SIG-M5 treated with dmso at 0.1 percent for 504 hours (cell line): ENCODE measurements around the gene PGAP6.
"Not testable (repeated sequence)": the region's sequence is repeated elsewhere in the genome, so short reads cannot be mapped to it uniquely, and the experiment has no call there.

Source experiments
- DNase-seq: peaks from one replicate; lab custom pipeline; 2025; ENCODE audit not compliant: unreplicated experiment; lab: John Stamatoyannopoulos, UW

PGAP6 gene

DNA sequence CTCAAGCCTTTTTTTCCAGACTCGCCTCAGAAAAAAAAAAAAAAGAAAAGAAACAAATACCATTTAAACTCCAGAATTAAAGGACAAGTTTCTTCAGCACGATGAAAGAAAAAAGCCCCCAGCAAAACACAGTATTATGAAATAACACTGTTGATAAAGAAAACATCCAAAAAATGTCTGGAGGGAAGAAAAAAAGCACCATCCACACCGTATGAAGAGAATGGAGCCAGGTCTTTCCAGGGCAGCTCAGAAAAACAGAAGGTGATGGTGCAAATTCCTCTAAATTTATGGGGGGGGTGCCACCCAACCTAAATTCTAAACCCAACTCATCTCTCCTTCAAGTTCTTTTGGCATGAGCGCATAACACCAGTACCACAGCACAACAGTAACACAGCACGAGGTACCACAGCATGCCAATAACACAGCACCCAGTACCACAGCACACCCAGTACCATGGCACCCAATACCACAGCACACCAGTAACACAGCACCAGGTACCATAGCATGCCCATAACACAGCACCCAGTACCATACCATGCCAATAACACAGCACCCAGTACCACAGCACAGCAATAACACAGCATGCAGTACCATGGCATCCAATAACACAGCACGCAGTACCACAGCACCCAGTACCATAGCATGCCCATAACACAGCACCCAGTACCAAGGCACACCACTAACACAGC, 48.2 kb downstream of the PGAP6 start:
- DNase-seq, result no peak

DNA sequence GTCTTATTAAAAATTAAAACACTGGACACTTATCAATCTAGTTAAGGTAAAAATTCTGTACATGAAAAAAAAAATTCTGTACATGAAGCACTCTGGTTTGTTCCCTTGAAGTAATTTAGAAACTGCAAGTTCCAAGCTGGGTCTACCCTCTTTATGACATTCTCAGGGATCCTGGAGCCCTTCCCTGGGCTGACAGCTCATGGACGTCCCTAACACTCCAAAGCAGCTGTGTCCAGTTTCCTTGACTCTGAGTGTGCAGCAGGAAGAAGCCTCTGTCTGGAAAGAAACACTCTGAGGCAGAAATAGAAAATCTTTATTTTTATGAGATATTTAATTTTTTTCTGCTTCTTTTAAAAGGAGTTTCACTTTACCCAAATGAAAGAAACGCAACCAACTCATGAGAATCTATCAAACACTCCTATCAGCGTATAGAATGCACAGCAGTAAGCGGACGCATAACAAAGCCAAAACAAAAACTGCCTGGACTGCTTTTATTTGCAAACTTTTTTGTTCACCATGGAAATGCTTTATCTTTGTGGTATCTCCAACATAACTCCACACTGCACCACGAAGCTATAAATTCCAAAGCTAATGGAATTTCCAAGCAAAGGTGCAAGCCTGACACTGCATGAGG, 50.5 kb downstream of the PGAP6 start:
- DNase-seq, result not testable (repeated sequence)

DNA sequence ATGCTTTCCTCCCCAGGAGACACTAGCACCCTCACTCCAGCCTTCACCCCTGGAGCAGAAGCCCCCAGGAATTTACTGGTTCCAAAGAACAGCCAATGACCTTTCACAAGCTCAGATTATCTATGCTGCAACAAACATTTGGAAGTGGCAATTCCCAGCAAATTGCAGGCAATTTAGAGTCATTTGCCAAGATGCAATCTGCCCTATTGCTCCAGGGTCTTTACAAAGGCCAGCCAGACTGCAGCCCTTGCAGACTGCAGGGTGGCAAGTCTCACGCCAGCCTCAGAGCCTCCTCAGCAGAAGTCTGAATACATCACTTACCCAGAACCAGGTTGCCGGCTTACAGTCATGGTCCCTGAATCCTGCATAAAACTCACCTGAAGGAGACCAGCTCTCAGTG, 51.0 kb downstream of the PGAP6 start:
- DNase-seq, result no peak

- no peak for DNase-seq
These were observed 56.2 kb downstream of the PGAP6 start for GRCh38 chr16:325375-326145.

- no peak for DNase-seq
These were observed 57.1 kb downstream of the PGAP6 start for GRCh38 chr16:324451-325334.

DNA sequence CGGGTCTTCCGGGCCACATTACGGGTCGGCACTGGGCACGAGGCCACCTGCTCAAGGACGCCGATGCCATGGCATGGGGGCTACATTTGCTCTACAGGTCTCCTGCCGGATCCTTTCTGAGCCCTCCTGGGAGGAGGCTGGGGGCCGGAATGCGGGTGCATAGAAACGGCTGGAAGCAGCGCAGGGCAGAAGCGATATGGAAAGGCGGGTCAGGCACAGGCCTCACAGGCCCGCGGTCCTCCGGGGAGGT, 57.7 kb downstream of the PGAP6 start:
- no peak for DNase-seq

DNA sequence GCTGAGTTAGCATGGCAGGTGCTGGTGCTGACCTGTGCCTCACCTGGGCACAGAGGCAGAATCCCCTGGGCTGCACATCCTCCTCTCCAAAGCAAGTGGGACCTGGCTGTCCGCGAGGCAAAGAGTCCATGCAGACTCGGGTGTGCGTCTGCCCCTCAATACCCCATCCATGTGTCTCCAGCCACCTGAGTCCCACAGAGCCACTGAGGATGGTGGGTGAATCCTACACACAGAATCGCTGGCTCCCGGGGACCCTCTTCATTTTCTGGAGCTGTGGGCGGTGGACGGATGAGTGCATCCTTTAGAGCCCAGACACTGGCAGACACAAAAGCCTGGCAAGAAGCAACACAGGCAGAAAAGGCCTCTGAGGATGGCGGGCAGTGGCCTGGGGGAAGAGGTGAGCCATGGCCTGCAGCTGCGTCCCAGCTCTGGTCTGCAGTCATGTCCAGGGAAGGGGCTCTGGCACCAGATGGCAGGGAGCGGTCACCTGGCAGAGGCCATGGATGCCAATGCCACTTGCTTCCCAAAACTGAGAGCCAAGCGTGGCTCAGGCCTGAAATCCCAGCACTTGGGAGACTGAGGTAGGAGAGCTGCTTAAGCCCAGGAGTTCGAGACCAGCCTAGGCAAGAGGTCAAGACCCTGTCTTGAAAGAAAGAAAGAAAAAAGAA, 59.2 kb downstream of the PGAP6 start:
- no peak for DNase-seq

DNA sequence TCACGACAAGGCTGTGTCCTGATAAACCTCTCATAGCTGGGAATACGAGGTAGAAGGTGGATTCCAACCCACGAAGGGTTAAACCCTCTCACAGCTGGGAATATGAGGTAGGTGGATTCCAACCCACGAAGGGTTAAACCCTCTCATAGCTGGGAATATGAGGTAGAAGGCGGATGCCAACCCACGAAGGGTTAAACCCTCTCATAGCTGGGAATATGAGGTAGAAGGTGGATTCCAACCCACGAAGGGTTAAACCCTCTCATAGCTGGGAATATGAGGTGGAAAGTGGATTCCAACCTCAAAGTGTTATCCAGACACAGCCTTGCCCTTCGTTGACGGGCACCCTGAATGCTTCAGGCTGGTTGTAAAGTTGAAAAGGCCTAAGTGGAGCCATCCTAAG, 60.2 kb downstream of the PGAP6 start:
- DNase-seq, result no peak
